K562 (cell line): ENCODE data around the gene ZDHHC5. TPM values are rescaled to one million over a fixed set of nuclear protein-coding genes. Genes with fewer than 3 reads are reported as not detected.
A peak's percentile ranks its signal among the peaks of the same experiment; 100 is the strongest.

ENCODE experiments used
- ATAC-seq: fragments of 200-7000 bp; cut with Tn5 transposase; 3 replicates; pipeline ENCODE4 v1.9.1; 2020; ENCODE audit warnings: moderate library complexity
- BruUV-seq: library from RNA; stranded (reverse); fragments of 400-500 nt; replicated peaks from 2 replicates; lab custom pipeline; 2021; lab: Mats Ljungman, UMichigan
- CTCF ChIA-PET: fragments of 300-600 bp; formaldehyde crosslinking; extraction: SDS; loops from one replicate; lab custom pipeline; 2021; ENCODE audit warnings: low intra/inter-chr PET ratio; lab: Yijun Ruan, JAX
- POLR2A ChIA-PET: fragments of 300-600, 350-650 bp; sonication (Branson Sonifier 250); formaldehyde crosslinking; extraction: SDS; loops from one replicate; lab custom pipeline; 2021; ENCODE audit warnings: antibody characterized with exemption, inconsistent platforms; lab: Yijun Ruan, JAX
- DNase-seq, 4 experiments: peaks; one replicate each; pipeline versions ENCODE4 v3.0.0 to v3.0.0-alpha.2; 2011 to 2018; ENCODE audit warnings: low spot score in 3 of 4, mixed read lengths in 3 of 4; ENCODE audit errors: extremely low read depth in 1 of 4
- FAIRE-seq: peaks from 2 replicates; lab custom pipeline; 2011; peaks lifted over from hg19 to GRCh38; lab: Jason Lieb, UNC
- H2AFZ ChIP-seq: 2 replicates; pipeline ENCODE4 v1.6.0; 2011; ENCODE audit warnings: low read depth, low read length, control low read depth, inconsistent platforms
- H3K27ac ChIP-seq: fragments of 200-600 bp; 3 replicates; pipeline ENCODE4 v1.8.0; 2011; ENCODE audit warnings: low read depth, mild to moderate bottlenecking, control low read depth, inconsistent platforms, low read length, moderate library complexity, mixed read lengths; ENCODE audit errors: extremely low read depth
- H3K27me3 ChIP-seq, 2 experiments: fragments of 300-600 bp in 1 of 2; 2 replicates in 1 of 2; 3 replicates in 1 of 2; pipeline versions ENCODE4 v1.6.0 to v1.8.0; 2011; ENCODE audit warnings: inconsistent platforms in 2 of 2, low read length in 2 of 2, mild to moderate bottlenecking in 1 of 2, mixed read lengths in 1 of 2, moderate library complexity in 1 of 2; ENCODE audit not compliant: control insufficient read depth in 2 of 2, insufficient read depth in 2 of 2
- H3K36me3 ChIP-seq: fragments of 300-600 bp; 3 replicates; pipeline ENCODE4 v1.8.0; 2011; ENCODE audit warnings: mild to moderate bottlenecking, low read length, inconsistent platforms; ENCODE audit not compliant: control insufficient read depth, insufficient read depth
- H3K4me1 ChIP-seq, 2 experiments: fragments of 200-600 bp in 1 of 2; replicated peaks in 1 of 2; 2 replicates in 1 of 2; 3 replicates in 1 of 2; pipeline versions ENCODE4 v1.5.1 to v1.8.0; 2011; ENCODE audit warnings: inconsistent platforms in 2 of 2, low read length in 2 of 2, mild to moderate bottlenecking in 1 of 2, mixed read lengths in 1 of 2, moderate library complexity in 1 of 2; ENCODE audit not compliant: control insufficient read depth in 2 of 2, insufficient read depth in 2 of 2
- H3K4me2 ChIP-seq: 2 replicates; pipeline ENCODE4 v1.6.1; 2011; ENCODE audit warnings: low read length, control low read depth, inconsistent platforms, mixed read lengths; ENCODE audit not compliant: insufficient read depth
- H3K4me3 ChIP-seq: fragments of 200-600 bp; sonication (generic), shearing (Covaris generic); 2 replicates; pipeline ENCODE4 v1.5.1; 2016; ENCODE audit warnings: control low read depth, inconsistent platforms
- H3K79me2 ChIP-seq: fragments of 200-600 bp; 3 replicates; pipeline ENCODE4 v1.8.0; 2011; ENCODE audit warnings: low read length, inconsistent platforms; ENCODE audit not compliant: control insufficient read depth, insufficient read depth
- H3K9ac ChIP-seq, 2 experiments: 2 replicates each; pipeline versions ENCODE4 v1.6.0 to v1.6.1; 2011; ENCODE audit warnings: low read depth in 2 of 2, low read length in 2 of 2, control low read depth in 1 of 2, inconsistent platforms in 1 of 2, mild to moderate bottlenecking in 1 of 2, mixed read lengths in 1 of 2; ENCODE audit not compliant: insufficient read depth in 1 of 2
- H3K9me1 ChIP-seq: one replicate; pipeline ENCODE4 v1.6.0; 2011; ENCODE audit warnings: inconsistent platforms, mild to moderate bottlenecking, low read length, moderate library complexity; ENCODE audit not compliant: control insufficient read depth, insufficient read depth
- H3K9me3 ChIP-seq: replicated peaks from 2 replicates; pipeline ENCODE4 v1.5.1; 2011; ENCODE audit warnings: low read depth, low read length, inconsistent platforms; ENCODE audit not compliant: control insufficient read depth, insufficient read depth
- H4K20me1 ChIP-seq: replicated peaks from 2 replicates; pipeline ENCODE4 v1.6.1; 2011; ENCODE audit warnings: low read length, inconsistent platforms, mixed read lengths; ENCODE audit not compliant: control insufficient read depth, insufficient read depth
- ARID3A ChIP-seq: IDR thresholded peaks from 2 replicates; pipeline ENCODE4 v1.6.1; 2012; ENCODE audit warnings: low read depth, low read length, improper control_type of control experiment, borderline replicate concordance
- ERF ChIP-seq: fragments of 450-650 bp; formaldehyde crosslinking; IDR thresholded peaks from 2 replicates; pipeline ENCODE4 v1.4.0; 2020; ENCODE audit warnings: mild to moderate bottlenecking, mixed read lengths
- MEIS2 ChIP-seq: fragments of 450-650 bp; IDR thresholded peaks from 2 replicates; pipeline ENCODE4 v1.6.1; 2014; ENCODE audit warnings: mild to moderate bottlenecking; ENCODE audit not compliant: partially characterized antibody
- PBX2 ChIP-seq, 2 experiments: IDR thresholded peaks in 1 of 2; conservative IDR thresholded peaks in 1 of 2; 2 replicates each; pipeline ENCODE4 v1.6.1; 2016; ENCODE audit warnings: low read depth in 2 of 2, mild to moderate bottlenecking in 1 of 2, missing compliant biosample characterization in 1 of 2, missing genetic modification characterization in 1 of 2, moderate library complexity in 1 of 2
- USF1 ChIP-seq: sonication (generic); formaldehyde crosslinking; IDR thresholded peaks from 2 replicates; pipeline ENCODE4 v1.9.0; 2022; ENCODE audit warnings: mild to moderate bottlenecking, missing genetic modification reagents
- ZBTB5 ChIP-seq: fragments of 450-650 bp; IDR thresholded peaks from 2 replicates; pipeline ENCODE4 v1.6.1; 2017; ENCODE audit warnings: antibody characterized with exemption
- ZKSCAN1 ChIP-seq: fragments of 150-350 bp; IDR thresholded peaks from 2 replicates; pipeline ENCODE4 v1.6.1; 2016; ENCODE audit warnings: low read depth, low read length
- WGBS: fragments of 100-300 bp; shearing (Covaris generic); methylation state at CpG from one replicate; pipeline ENCODE4 v1.1.6; 2016; ENCODE audit warnings: low coverage, mixed read lengths; ENCODE audit not compliant: insufficient coverage; ENCODE audit errors: missing lambda C conversion rate; 5-methylcytosine and 5-hydroxymethylcytosine counted together
- in situ Hi-C: fragments of 300-500 bp; cut with MboI; formaldehyde crosslinking; loops from 4 replicates; pipeline ENCODE4 v1.15.0; 2018; ENCODE audit warnings: inconsistent platforms, mixed read lengths
- intact Hi-C: fragments of 100-400 bp; cut with micrococcal nuclease; formaldehyde crosslinking; loops from 2 replicates; pipeline ENCODE4 v1.14.2; 2022
- polyA plus RNA-seq, 8 experiments: library from polyadenylated mRNA; depleted of rRNA in 4 of 8; stranded (reverse) in 5 of 8; unstranded in 3 of 8; fragments of >200 nt; fragmentation: Nextera tagmentation in 2 of 8; fragmentation: Illumina TruSeq in 1 of 8; extraction: Ambion mirVana in 2 of 8; extraction: Trizol in 1 of 8; gene quantifications; 2 replicates each; pipeline versions ENCODE4 v1.2.1 to v1.2.3, GENCODE V29; 2011 to 2014; ENCODE audit warnings: inconsistent platforms in 1 of 8, missing spikeins in 1 of 8
- total RNA-seq, 7 experiments: library from RNA; depleted of rRNA in 6 of 7; stranded (reverse); fragments of >200 nt in 6 of 7; fragmentation: Illumina TruSeq in 2 of 7; extraction: Trizol in 2 of 7; gene quantifications; 2 replicates each; pipeline versions ENCODE4 v1.2.1 to v1.2.3, GENCODE V29; 2011 to 2021; ENCODE audit warnings: low replicate concordance in 1 of 7

The ZDHHC5 gene
- total and polyA plus RNA-seq, 9 of the 15 experiments (the other 6 are each of a cell fraction or from before 2014, with no cell fraction given), result 3.8 to 64.2 (median 35.9) TPM

- ChIA-PET CTCF (no interaction called here), POLR2A (interaction anchor here (1.5 kb wide), 1 partner anchor 12 kb away, joined by 5 read pairs; no protein-coding TSS in a partner anchor)
- intact Hi-C loops, result no loop called here
- Histone ChIP-seq H3K4me1 (no peaks in the 10 kb centered on the region), H3K4me3 (no peak overlapping the region), H3K27me3 (peaks cover 0 to 11% of the 10 kb centered on the region in 2 experiments; a peak in 1 of 5 replicates), H3K79me2 (no peaks in the 10 kb centered on the region), H2AFZ (no peak overlapping the region), H3K36me3 (no peaks in the 10 kb centered on the region), H4K20me1 (no peaks in the 10 kb centered on the region), H3K4me2 (no peak overlapping the region), H3K9me1 (no peaks in the 10 kb centered on the region), H3K9ac (no peak overlapping the region), H3K27ac (no peak overlapping the region), H3K9me3 (peaks cover 8% of the 10 kb centered on the region)
- no peak for DNase-seq
- in situ Hi-C loops, result no loop called here
- no TSS peak for BruUV-seq
- TF ChIP-seq ZKSCAN1 (no peak), ARID3A (no peak)
- ATAC-seq, result no peak
- FAIRE-seq, result no peak
Measured at GRCh38 chr11:57620467-57620866, 47.4 kb upstream of the ZDHHC5 start.

- in situ Hi-C loops (no loop called here), intact Hi-C loops (no loop called here)
- FAIRE-seq (no peak), DNase-seq (no peak), ATAC-seq (no peak)
- H4K20me1 ChIP-seq, result no peaks in the 10 kb centered on the region
- POLR2A ChIA-PET, result interaction anchor here (0.7 to 0.9 kb wide), 2 partner anchors 11 to 472 kb away, joined by 3 to 4 read pairs; no protein-coding TSS in a partner anchor
- no peak overlapping the region for H3K27ac ChIP-seq
- no peaks in the 10 kb centered on the region for H3K79me2 ChIP-seq
- H3K36me3 ChIP-seq, result no peaks in the 10 kb centered on the region
- H3K9me3 ChIP-seq, result peaks cover 8% of the 10 kb centered on the region
- 0% methylated on average over 3 of the region's 3 CpGs for WGBS
- H3K9me1 ChIP-seq, result no peaks in the 10 kb centered on the region
- no peaks in the 10 kb centered on the region for H3K4me1 ChIP-seq
- CTCF ChIA-PET, result no interaction called here
- H3K9ac ChIP-seq, result no peak overlapping the region
- BruUV-seq, result no TSS peak
- no peak overlapping the region for H3K4me3 ChIP-seq
- peaks cover 5 to 11% of the 10 kb centered on the region in 2 experiments; a peak in 3 of 5 replicates for H3K27me3 ChIP-seq
- H2AFZ ChIP-seq, result no peak overlapping the region
- no peak overlapping the region for H3K4me2 ChIP-seq
- TF ChIP-seq ERF (no peak), USF1 (CRISPR knock-in tag) (no peak), PBX2 (CRISPR knock-in tag; IDR thresholded peaks at IDR 0.05; ENCODE audit: low read depth) (no peak), PBX2 (tag; conservative IDR thresholded peaks at IDR 0.05; ENCODE audit: low read depth) (0 out of 2 replicates have a peak, but pooled peaks have one; percentile 6), ZBTB5 (no peak), MEIS2 (peak; percentile 59)
Measured at GRCh38 chr11:57622263-57622662, 45.7 kb upstream of the ZDHHC5 start.
